Measurements from ENCODE around the gene PPM1B.
A peak's percentile ranks its signal among the peaks of the same experiment; 100 is the strongest.
"Not testable (repeated sequence)": the region's sequence is repeated elsewhere in the genome, so short reads cannot be mapped to it uniquely, and the experiment has no call there.

PPM1B gene

GRCh38 chr2:44164617-44165016 is 4.1 kb upstream of the PPM1B start:
- no peak for DNase-seq

- no peak for DNase-seq
Measured at GRCh38 chr2:44166096-44166495, 2.6 kb upstream of the PPM1B start.

GRCh38 chr2:44167311-44167907 is 1.3 kb upstream of the PPM1B start:
- no peak for DNase-seq

GRCh38 chr2:44167908-44168680 is 581 bp upstream of the PPM1B start:
- peak; percentile 94 for DNase-seq

GRCh38 chr2:44169155-44169898 is 652 bp downstream of the PPM1B start:
- peak; percentile 14 for DNase-seq

- no peak for DNase-seq
Measured at GRCh38 chr2:44170311-44170717, 1.6 kb downstream of the PPM1B start.

- DNase-seq, result no peak
Measured at GRCh38 chr2:44171018-44171417, 2.3 kb downstream of the PPM1B start.

- not testable (repeated sequence) for DNase-seq
Measured at GRCh38 chr2:44171442-44171841, 2.8 kb downstream of the PPM1B start.

- no peak for DNase-seq
Measured at GRCh38 chr2:44172576-44172975, 3.9 kb downstream of the PPM1B start.

- DNase-seq, result no peak
Measured at GRCh38 chr2:44178950-44179349, 10.3 kb downstream of the PPM1B start.

- no peak for DNase-seq
Measured at GRCh38 chr2:44181648-44182047, 13.0 kb downstream of the PPM1B start.

GRCh38 chr2:44184106-44184505 is 15.4 kb downstream of the PPM1B start:
- DNase-seq, result no peak

- no peak for DNase-seq
Measured at GRCh38 chr2:44186810-44187209, 18.1 kb downstream of the PPM1B start.

GRCh38 chr2:44187251-44187650 is 18.6 kb downstream of the PPM1B start:
- no peak for DNase-seq

- DNase-seq, result no peak
Measured at GRCh38 chr2:44188696-44189095, 20.0 kb downstream of the PPM1B start.

GRCh38 chr2:44189104-44189503 is 20.4 kb downstream of the PPM1B start:
- no peak for DNase-seq

- DNase-seq, result no peak
Measured at GRCh38 chr2:44190526-44190925, 21.9 kb downstream of the PPM1B start.

- no peak for DNase-seq
Measured at GRCh38 chr2:44191739-44192138, 23.1 kb downstream of the PPM1B start.

GRCh38 chr2:44192646-44193045 is 24.0 kb downstream of the PPM1B start:
- DNase-seq, result no peak

GRCh38 chr2:44195714-44196113 is 27.0 kb downstream of the PPM1B start:
- DNase-seq, result no peak

GRCh38 chr2:44197816-44198215 is 29.1 kb downstream of the PPM1B start:
- DNase-seq, result no peak

- DNase-seq, result no peak
Measured at GRCh38 chr2:44200011-44200410, 31.3 kb downstream of the PPM1B start.

GRCh38 chr2:44200759-44201158 is 32.1 kb downstream of the PPM1B start:
- no peak for DNase-seq

- DNase-seq, result no peak
Measured at GRCh38 chr2:44201648-44202165, 33.0 kb downstream of the PPM1B start.

Data from activated T-cell treated with anti-CD3 and anti-CD28 coated beads for 4 hours (primary cell).